ENCODE measurements around the gene ESR2. TPM values are rescaled to one million over a fixed set of nuclear protein-coding genes. Genes with fewer than 3 reads are reported as not detected.

ESR2 gene
- polyA plus RNA-seq, 1 of the 3 experiments (the other 2 are of a cell fraction) = 0.03 TPM

- ChIA-PET CTCF (interaction anchor here (1.4 kb wide), 1 partner anchor 11 kb away, joined by 3 read pairs; no protein-coding TSS in a partner anchor), POLR2A (no interaction called here)
- Histone ChIP-seq H3K36me3 (replicated peaks in 1 of 2; ENCODE audit: control insufficient read depth in 1 of 2, insufficient read depth in 2 of 2, low read length in 1 of 2) (peaks cover 6% of the 10 kb centered on the region in 2 experiments), H3K9me3 (no peaks in the 10 kb centered on the region), H3K27me3 (ENCODE audit: insufficient read depth) (no peaks in the 10 kb centered on the region), H3K9ac (no peak overlapping the region), H3K79me2 (ENCODE audit: insufficient read depth) (no peaks in the 10 kb centered on the region), H3K4me2 (no peak overlapping the region), H3K9me2 (no peaks in the 10 kb centered on the region), H3K4me1 (ENCODE audit: control insufficient read depth in 1 of 2, insufficient read depth in 2 of 2, low read depth in 1 of 2, low read length in 1 of 2) (no peaks in the 10 kb centered on the region), H3K4me3 (ENCODE audit: low read depth in 2 of 2, low read length in 1 of 2) (no peak overlapping the region), H4K20me1 (ENCODE audit: insufficient read depth) (no peaks in the 10 kb centered on the region), H3K27ac (ENCODE audit: low read depth in 2 of 2, low read length in 1 of 2) (no peak overlapping the region), H3F3A (replicated peaks; ENCODE audit: insufficient read depth) (no peaks in the 10 kb centered on the region), H2AFZ (ENCODE audit: low read depth) (no peak overlapping the region)
- TF ChIP-seq RXRA (IDR thresholded peaks at IDR 0.05; ENCODE audit: borderline replicate concordance, low read depth) (no peak), CHD2 (IDR thresholded peaks at IDR 0.05; ENCODE audit: low read length, partially characterized antibody) (no peak), MEF2A (IDR thresholded peaks at IDR 0.05; ENCODE audit: borderline replicate concordance, low read depth) (no peak), YY1 (IDR thresholded peaks at IDR 0.05; ENCODE audit: low read depth) (no peak), FOXJ3 (CRISPR knock-in tag; IDR thresholded peaks at IDR 0.05) (no peak), ELF1 (IDR thresholded peaks at IDR 0.05) (no peak), TCF12 (IDR thresholded peaks at IDR 0.05) (no peak), FOXM1 (IDR thresholded peaks at IDR 0.05; ENCODE audit: low read depth) (no peak), JUND (IDR thresholded peaks at IDR 0.05) (no peak), TEAD4 (IDR thresholded peaks at IDR 0.05; ENCODE audit: borderline replicate concordance, insufficient read depth) (no peak), MXI1 (IDR thresholded peaks at IDR 0.05; ENCODE audit: low read depth, low read length) (no peak), MAX (IDR thresholded peaks at IDR 0.05; ENCODE audit: low read depth) (no peak), NFIC (IDR thresholded peaks at IDR 0.05; ENCODE audit: borderline replicate concordance) (no peak), EP300 (IDR thresholded peaks at IDR 0.05; ENCODE audit: borderline replicate concordance in 1 of 2, low read depth in 1 of 2, low read length in 1 of 2) (no peak), POLR2AphosphoS5 (IDR thresholded peaks at IDR 0.05; ENCODE audit: low read depth, low read length) (no peak)
- TF ChIP-seq, protein P1, sequence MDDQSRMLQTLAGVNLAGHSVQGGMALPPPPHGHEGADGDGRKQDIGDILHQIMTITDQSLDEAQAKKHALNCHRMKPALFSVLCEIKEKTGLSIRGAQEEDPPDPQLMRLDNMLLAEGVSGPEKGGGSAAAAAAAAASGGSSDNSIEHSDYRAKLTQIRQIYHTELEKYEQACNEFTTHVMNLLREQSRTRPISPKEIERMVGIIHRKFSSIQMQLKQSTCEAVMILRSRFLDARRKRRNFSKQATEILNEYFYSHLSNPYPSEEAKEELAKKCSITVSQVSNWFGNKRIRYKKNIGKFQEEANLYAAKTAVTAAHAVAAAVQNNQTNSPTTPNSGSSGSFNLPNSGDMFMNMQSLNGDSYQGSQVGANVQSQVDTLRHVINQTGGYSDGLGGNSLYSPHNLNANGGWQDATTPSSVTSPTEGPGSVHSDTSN (IDR thresholded peaks at IDR 0.05) = no peak
- TF ChIP-seq, protein P2, sequence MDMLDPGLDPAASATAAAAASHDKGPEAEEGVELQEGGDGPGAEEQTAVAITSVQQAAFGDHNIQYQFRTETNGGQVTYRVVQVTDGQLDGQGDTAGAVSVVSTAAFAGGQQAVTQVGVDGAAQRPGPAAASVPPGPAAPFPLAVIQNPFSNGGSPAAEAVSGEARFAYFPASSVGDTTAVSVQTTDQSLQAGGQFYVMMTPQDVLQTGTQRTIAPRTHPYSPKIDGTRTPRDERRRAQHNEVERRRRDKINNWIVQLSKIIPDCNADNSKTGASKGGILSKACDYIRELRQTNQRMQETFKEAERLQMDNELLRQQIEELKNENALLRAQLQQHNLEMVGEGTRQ (IDR thresholded peaks at IDR 0.05; ENCODE audit: borderline replicate concordance, low read depth, low read length) = no peak
- no peak for DNase-seq
- WGBS (ENCODE audit: low lambda C conversion rate) = 90% methylated on average over 5 of the region's 5 CpGs
These were observed 170.8 kb downstream of the ESR2 start for GRCh38 chr14:64123241-64123822.

DNA sequence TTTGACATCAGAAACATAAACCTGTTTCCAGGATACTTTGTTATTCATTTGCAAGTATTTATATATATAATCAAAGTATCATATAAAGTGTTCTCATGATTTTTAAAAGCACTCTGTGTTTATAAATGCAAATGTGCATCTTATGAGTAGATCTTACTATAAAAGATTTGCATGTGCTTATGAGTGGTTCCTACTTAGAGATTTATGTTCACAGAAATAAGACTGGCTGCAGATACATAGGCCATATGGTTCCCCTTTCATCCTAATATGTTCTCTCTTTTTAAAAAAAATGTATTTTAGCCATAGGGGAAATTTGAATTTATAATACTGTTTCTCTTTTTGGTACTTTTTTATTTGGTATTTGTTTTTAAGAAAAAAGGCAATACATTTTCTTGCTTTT, 174.2 kb downstream of the ESR2 start:
- no peak overlapping the region for H3K4me3 ChIP-seq (ENCODE audit: low read depth in 2 of 2, low read length in 1 of 2)
- no peak overlapping the region for H3K27ac ChIP-seq (ENCODE audit: low read depth in 2 of 2, low read length in 1 of 2)
- H2AFZ ChIP-seq (ENCODE audit: low read depth) = no peak overlapping the region
- H3K36me3 ChIP-seq (replicated peaks in 1 of 2; ENCODE audit: control insufficient read depth in 1 of 2, insufficient read depth in 2 of 2, low read length in 1 of 2) = no peaks in the 10 kb centered on the region
- H3F3A ChIP-seq (replicated peaks; ENCODE audit: insufficient read depth) = no peaks in the 10 kb centered on the region
- ChIA-PET POLR2A (no interaction called here), CTCF (no interaction called here)
- no peaks in the 10 kb centered on the region for H3K4me1 ChIP-seq (ENCODE audit: control insufficient read depth in 1 of 2, insufficient read depth in 2 of 2, low read depth in 1 of 2, low read length in 1 of 2)
- H3K27me3 ChIP-seq (ENCODE audit: insufficient read depth) = no peaks in the 10 kb centered on the region
- no peak overlapping the region for H3K9ac ChIP-seq
- no peaks in the 10 kb centered on the region for H4K20me1 ChIP-seq (ENCODE audit: insufficient read depth)
- no peak overlapping the region for H3K4me2 ChIP-seq
- no peaks in the 10 kb centered on the region for H3K9me3 ChIP-seq
- no peaks in the 10 kb centered on the region for H3K79me2 ChIP-seq (ENCODE audit: insufficient read depth)
- TF ChIP-seq TAF1 (IDR thresholded peaks at IDR 0.05; ENCODE audit: borderline replicate concordance, low read depth, low read length) (no peak), RCOR1 (IDR thresholded peaks at IDR 0.05; ENCODE audit: low read length) (no peak), RFX5 (IDR thresholded peaks at IDR 0.05; ENCODE audit: low read length) (no peak), SIN3A (IDR thresholded peaks at IDR 0.05; ENCODE audit: borderline replicate concordance, low read depth, low read length) (no peak), RXRA (IDR thresholded peaks at IDR 0.05; ENCODE audit: borderline replicate concordance, low read depth) (no peak), NFIC (IDR thresholded peaks at IDR 0.05; ENCODE audit: borderline replicate concordance) (no peak)
- TF ChIP-seq, protein P1 (IDR thresholded peaks at IDR 0.05) = no peak
- H3K9me2 ChIP-seq = no peaks in the 10 kb centered on the region
- no peak for DNase-seq

All from SK-N-SH (cell line).